ENCODE measurements around the gene FBL.

Gene FBL

GRCh38 chr19:39807846-39808364 lies 38.3 kb downstream of the FBL start:
- Histone ChIP-seq H2AFZ (ENCODE audit: low read depth, low read length) (no peak overlapping the region), H3K4me1 (ENCODE audit: insufficient read depth, low read length) (no peaks in the 10 kb centered on the region), H3K36me3 (ENCODE audit: insufficient read depth, low read length) (no peaks in the 10 kb centered on the region), H3K9me3 (ENCODE audit: low read length) (no peaks in the 10 kb centered on the region), H3K27me3 (ENCODE audit: insufficient read depth, low read length) (peaks cover 9% of the 10 kb centered on the region), H3K4me3 (ENCODE audit: low read length) (no peak overlapping the region)

DNA sequence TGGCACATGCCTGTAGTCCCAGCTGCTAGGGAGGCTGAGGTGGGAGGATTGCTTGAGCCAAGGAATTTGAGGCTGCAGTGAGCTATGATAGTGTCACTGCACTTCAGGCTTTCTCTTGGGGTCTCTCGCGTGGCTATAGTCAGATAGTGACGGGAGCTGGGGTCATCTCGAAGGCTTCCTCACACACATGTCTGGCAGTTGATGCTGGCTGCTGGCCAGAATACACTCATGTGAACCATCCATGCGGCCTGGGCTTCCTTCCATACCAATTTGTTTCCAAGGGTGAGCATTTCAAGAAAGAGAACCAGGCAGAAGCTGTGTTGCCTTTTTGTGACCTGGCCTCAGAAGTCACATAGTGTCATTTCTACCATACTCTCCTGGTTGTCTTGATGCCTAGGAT lies 41.1 kb downstream of the FBL start:
- Histone ChIP-seq H3K4me1 (ENCODE audit: insufficient read depth, low read length) (no peaks in the 10 kb centered on the region), H2AFZ (ENCODE audit: low read depth, low read length) (no peak overlapping the region), H3K4me3 (ENCODE audit: low read length) (no peak overlapping the region), H3K9me3 (ENCODE audit: low read length) (no peaks in the 10 kb centered on the region), H3K27me3 (ENCODE audit: insufficient read depth, low read length) (peaks cover 12% of the 10 kb centered on the region), H3K36me3 (ENCODE audit: insufficient read depth, low read length) (no peaks in the 10 kb centered on the region)

DNA sequence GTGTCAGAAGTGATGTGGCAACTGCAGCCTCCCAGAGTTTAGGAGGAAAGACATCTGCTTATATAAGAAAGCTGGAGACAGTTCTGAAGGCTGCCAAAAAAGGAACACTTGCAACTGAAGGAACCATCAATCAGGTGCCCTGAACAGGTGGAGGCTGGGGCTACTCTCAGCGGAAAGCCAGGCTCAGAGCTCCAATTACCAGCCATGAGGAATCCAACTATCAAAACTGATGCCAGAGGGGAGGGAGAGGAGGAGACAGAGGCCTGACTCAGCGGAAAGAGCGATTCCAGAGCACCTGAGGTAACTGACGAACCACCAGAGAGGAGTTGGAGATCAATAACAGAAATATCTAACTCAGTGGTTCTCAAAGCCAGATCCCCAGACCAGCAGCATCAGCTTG lies 43.2 kb downstream of the FBL start:
- H3K27me3 ChIP-seq (ENCODE audit: insufficient read depth, low read length): peaks cover 12% of the 10 kb centered on the region
- no peak overlapping the region for H3K4me3 ChIP-seq (ENCODE audit: low read length)
- no peak overlapping the region for H2AFZ ChIP-seq (ENCODE audit: low read depth, low read length)

DNA sequence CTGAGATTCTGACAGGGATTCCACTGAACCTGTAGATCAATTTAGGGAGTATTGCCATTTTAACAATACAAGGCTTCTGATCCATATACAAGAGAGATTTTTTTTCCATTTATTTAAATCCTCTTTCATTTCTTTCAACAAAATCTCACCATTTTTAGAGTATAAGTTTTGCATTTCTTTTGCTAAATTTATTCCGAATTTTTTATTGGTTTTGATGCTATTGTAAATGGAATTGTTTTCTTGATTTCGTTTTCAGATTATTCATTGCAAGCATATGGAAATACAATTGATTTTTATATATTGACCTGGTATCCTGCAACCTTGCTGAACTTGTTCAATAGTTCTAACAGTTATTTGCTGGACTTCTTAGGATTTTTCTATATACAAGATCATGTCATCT lies 49.1 kb downstream of the FBL start:
- Histone ChIP-seq H2AFZ (ENCODE audit: low read depth, low read length) (no peak overlapping the region), H3K9me3 (ENCODE audit: low read length) (no peaks in the 10 kb centered on the region), H3K36me3 (ENCODE audit: insufficient read depth, low read length) (no peaks in the 10 kb centered on the region), H3K4me3 (ENCODE audit: low read length) (no peak overlapping the region), H3K4me1 (ENCODE audit: insufficient read depth, low read length) (no peaks in the 10 kb centered on the region), H3K27me3 (ENCODE audit: insufficient read depth, low read length) (peaks cover 12% of the 10 kb centered on the region)

More for the DNA sequence above, 43.2 kb downstream of the FBL start:
- Histone ChIP-seq H3K9me3 (ENCODE audit: low read length) (no peaks in the 10 kb centered on the region), H3K4me1 (ENCODE audit: insufficient read depth, low read length) (no peaks in the 10 kb centered on the region), H3K36me3 (ENCODE audit: insufficient read depth, low read length) (no peaks in the 10 kb centered on the region)

- Histone ChIP-seq H3K4me1 (ENCODE audit: insufficient read depth, low read length) (no peaks in the 10 kb centered on the region), H3K4me3 (ENCODE audit: low read length) (no peak overlapping the region), H3K27me3 (ENCODE audit: insufficient read depth, low read length) (peaks cover 11% of the 10 kb centered on the region), H2AFZ (ENCODE audit: low read depth, low read length) (no peak overlapping the region), H3K9me3 (ENCODE audit: low read length) (no peaks in the 10 kb centered on the region), H3K36me3 (ENCODE audit: insufficient read depth, low read length) (no peaks in the 10 kb centered on the region)
Observed at GRCh38 chr19:39796000-39796498, 50.1 kb downstream of the FBL start.

DNA sequence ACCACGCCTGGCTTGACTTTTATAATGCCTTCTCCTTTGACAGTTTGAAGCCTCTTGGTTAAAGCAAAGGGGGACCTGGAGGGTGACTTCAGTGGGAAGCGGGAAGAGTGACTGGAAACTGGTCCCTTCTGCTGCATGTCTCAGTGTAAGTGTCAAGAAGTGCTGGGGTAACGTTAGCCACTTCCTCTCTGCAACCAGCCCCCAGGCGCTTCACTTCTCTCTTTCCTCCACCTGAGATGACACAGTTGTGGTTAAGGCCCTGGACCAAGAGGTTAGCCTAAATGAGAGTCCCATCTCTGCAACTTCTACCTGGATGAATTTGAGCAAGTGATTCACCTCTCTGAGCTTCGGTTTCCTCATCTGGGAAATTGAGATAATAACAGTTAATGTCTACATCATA lies 51.2 kb downstream of the FBL start:
- Histone ChIP-seq H3K4me1 (ENCODE audit: insufficient read depth, low read length) (no peaks in the 10 kb centered on the region), H3K4me3 (ENCODE audit: low read length) (no peak overlapping the region), H3K27me3 (ENCODE audit: insufficient read depth, low read length) (peaks cover 11% of the 10 kb centered on the region), H3K9me3 (ENCODE audit: low read length) (no peaks in the 10 kb centered on the region), H3K36me3 (ENCODE audit: insufficient read depth, low read length) (no peaks in the 10 kb centered on the region), H2AFZ (ENCODE audit: low read depth, low read length) (no peak overlapping the region)

GRCh38 chr19:39792999-39793546 lies 53.1 kb downstream of the FBL start:
- peak overlapping the region; percentile 69 for H2AFZ ChIP-seq (ENCODE audit: low read depth, low read length)
- peaks cover 11% of the 10 kb centered on the region for H3K27me3 ChIP-seq (ENCODE audit: insufficient read depth, low read length)
- no peaks in the 10 kb centered on the region for H3K4me1 ChIP-seq (ENCODE audit: insufficient read depth, low read length)
- H3K4me3 ChIP-seq (ENCODE audit: low read length): peak overlapping the region; percentile 55
- no peaks in the 10 kb centered on the region for H3K36me3 ChIP-seq (ENCODE audit: insufficient read depth, low read length)
- no peaks in the 10 kb centered on the region for H3K9me3 ChIP-seq (ENCODE audit: low read length)

- H2AFZ ChIP-seq (ENCODE audit: low read depth, low read length): no peak overlapping the region
- H3K36me3 ChIP-seq (ENCODE audit: insufficient read depth, low read length): no peaks in the 10 kb centered on the region
- no peaks in the 10 kb centered on the region for H3K4me1 ChIP-seq (ENCODE audit: insufficient read depth, low read length)
- H3K27me3 ChIP-seq (ENCODE audit: insufficient read depth, low read length): peaks cover 3% of the 10 kb centered on the region
- H3K4me3 ChIP-seq (ENCODE audit: low read length): no peak overlapping the region
- peaks cover 2% of the 10 kb centered on the region for H3K9me3 ChIP-seq (ENCODE audit: low read length)
Observed at GRCh38 chr19:39788244-39788643, 57.9 kb downstream of the FBL start.

Measured in neuron (in vitro differentiated cells).